Activated CD4-positive, alpha-beta T cell treated with anti-CD3 and anti-CD28 coated beads for 24 hours (primary cell): ENCODE data around the gene PCDHB8.
"Not testable (repeated sequence)": the region's sequence is repeated elsewhere in the genome, so short reads cannot be mapped to it uniquely, and the experiment has no call there.

Experiments
- DNase-seq, 2 donors: peaks; one replicate each; pipeline ENCODE4 v3.0.0-alpha.2; 2020; ENCODE audit warnings: low read depth in 2 of 2

Gene PCDHB8

GRCh38 chr5:141177577-141178191, at the start of gene PCDHB8:
Gene PCDHB8 (plus strand): TSS chr5:141177790. CDS start chr5:141178035, 245 bp downstream.
- not testable (repeated sequence) for DNase-seq

GRCh38 chr5:141135030-141135717, 42.4 kb upstream of the PCDHB8 start, which contains the start of gene PCDHB5:
Gene PCDHB5 (plus strand): TSS chr5:141135206. CDS start chr5:141135435, 229 bp downstream.
- DNase-seq = no peak

GRCh38 chr5:141135718-141136266, 41.8 kb upstream of the PCDHB8 start:
- DNase-seq = no peak

- not testable (repeated sequence) for DNase-seq
Observed at GRCh38 chr5:141137346-141137745, 40.2 kb upstream of the PCDHB8 start.

GRCh38 chr5:141149812-141150211, 27.8 kb upstream of the PCDHB8 start, which contains the start of gene PCDHB6:
Gene PCDHB6 (plus strand): TSS chr5:141150057. CDS start chr5:141150258, 201 bp downstream.
- DNase-seq = no peak

- no peak for DNase-seq
Observed at GRCh38 chr5:141150224-141150992, 27.2 kb upstream of the PCDHB8 start.

GRCh38 chr5:141150993-141151325, 26.6 kb upstream of the PCDHB8 start:
- DNase-seq = no peak

- not testable (repeated sequence) for DNase-seq
Observed at GRCh38 chr5:141151632-141152031, 26.0 kb upstream of the PCDHB8 start.

GRCh38 chr5:141152096-141152495, 25.5 kb upstream of the PCDHB8 start:
- not testable (repeated sequence) for DNase-seq

- no peak for DNase-seq
Observed at GRCh38 chr5:141155540-141156374, 21.8 kb upstream of the PCDHB8 start.

GRCh38 chr5:141157356-141157755, 20.2 kb upstream of the PCDHB8 start:
- DNase-seq = not testable (repeated sequence)

- DNase-seq = not testable (repeated sequence)
Observed at GRCh38 chr5:141157901-141158300, 19.7 kb upstream of the PCDHB8 start.

- DNase-seq = peak in 1 of 2 donors; percentile 16
Observed at GRCh38 chr5:141172381-141173204, 5.0 kb upstream of the PCDHB8 start, which contains the start of gene PCDHB7. Gene PCDHB7 (plus strand): TSS chr5:141172644. CDS start chr5:141172836, 192 bp downstream.

- not testable (repeated sequence) for DNase-seq
Observed at GRCh38 chr5:141174291-141175104, 3.1 kb upstream of the PCDHB8 start.

- no peak for DNase-seq
Observed at GRCh38 chr5:141175933-141176332, 1.7 kb upstream of the PCDHB8 start.

GRCh38 chr5:141179371-141179770, 1.8 kb downstream of the PCDHB8 start:
- DNase-seq = not testable (repeated sequence)

- DNase-seq = not testable (repeated sequence)
Observed at GRCh38 chr5:141179876-141180275, 2.3 kb downstream of the PCDHB8 start.

GRCh38 chr5:141180313-141180712, 2.7 kb downstream of the PCDHB8 start:
- DNase-seq = no peak

GRCh38 chr5:141182248-141182647, 4.7 kb downstream of the PCDHB8 start, which contains the start of gene PCDHB16:
Gene PCDHB16 (plus strand): TSS chr5:141182387. CDS start chr5:141182560, 173 bp downstream.
- no peak for DNase-seq
